GM04503 (cell line): ENCODE measurements around the gene FAT4.

Source experiments
- DNase-seq: peaks from one replicate; pipeline ENCODE4 v3.0.0-alpha.2; 2012; ENCODE audit warnings: low read depth

Gene FAT4

GRCh38 chr4:125314676-125315575 is at the start of gene FAT4:
Gene FAT4, plus strand, starts transcription at chr4:125314955. Its CDS starts 1,457 bp downstream, at chr4:125316412.
- peak; percentile 93 for DNase-seq

DNA sequence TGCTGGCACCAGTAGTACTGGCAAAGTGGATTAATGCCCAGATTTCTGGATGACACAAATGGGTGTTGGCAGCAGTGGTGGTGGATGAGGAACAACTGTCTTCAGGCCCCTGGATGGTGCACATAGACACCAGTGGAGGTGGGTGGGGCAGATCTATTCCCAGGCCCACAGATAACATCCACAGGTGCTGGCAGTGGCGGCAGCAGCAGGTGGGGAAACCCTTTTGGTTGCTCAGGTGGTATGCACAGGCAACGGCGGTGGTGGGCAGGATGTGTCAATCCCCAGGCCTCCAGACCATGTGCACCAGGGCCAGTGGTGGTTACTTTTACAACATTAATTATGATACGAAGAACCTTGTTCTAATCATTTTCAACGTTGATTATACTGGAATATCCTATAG is 48.9 kb upstream of the FAT4 start:
- no peak for DNase-seq

DNA sequence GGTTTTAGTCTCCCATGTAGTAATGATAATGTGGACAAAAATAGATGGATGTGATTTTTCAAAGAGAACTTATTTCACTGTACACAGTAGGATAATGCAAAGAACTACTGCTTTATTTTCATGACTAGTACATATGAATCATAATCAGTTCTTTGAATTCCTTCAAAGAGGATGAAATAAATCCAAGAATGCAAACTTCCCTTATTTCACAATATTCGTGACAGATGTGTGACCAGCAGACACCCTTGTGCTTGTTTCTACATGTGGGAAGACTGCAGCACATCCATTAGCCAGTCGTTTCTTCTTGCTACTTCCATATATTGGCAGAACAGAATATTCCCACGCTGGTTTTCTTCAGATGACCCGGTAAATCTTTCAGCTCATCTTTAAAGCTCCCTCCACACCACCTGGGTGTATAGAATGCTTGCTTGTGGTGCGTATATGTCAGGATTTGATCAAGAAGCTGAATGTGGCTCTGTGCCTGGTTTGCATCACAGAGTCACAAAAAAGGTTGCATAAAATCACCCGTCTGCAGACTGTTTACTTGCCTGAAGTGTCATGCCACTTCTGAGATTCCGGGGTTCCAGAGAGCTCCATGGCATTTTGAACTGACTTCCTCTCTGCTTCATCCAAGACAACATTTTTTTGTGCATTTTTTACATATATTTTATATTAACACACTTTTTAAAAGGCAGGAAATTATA is 47.7 kb upstream of the FAT4 start:
- DNase-seq, result peak; percentile 58

- no peak for DNase-seq
These were observed 47.1 kb upstream of the FAT4 start for GRCh38 chr4:125267630-125268029.

DNA sequence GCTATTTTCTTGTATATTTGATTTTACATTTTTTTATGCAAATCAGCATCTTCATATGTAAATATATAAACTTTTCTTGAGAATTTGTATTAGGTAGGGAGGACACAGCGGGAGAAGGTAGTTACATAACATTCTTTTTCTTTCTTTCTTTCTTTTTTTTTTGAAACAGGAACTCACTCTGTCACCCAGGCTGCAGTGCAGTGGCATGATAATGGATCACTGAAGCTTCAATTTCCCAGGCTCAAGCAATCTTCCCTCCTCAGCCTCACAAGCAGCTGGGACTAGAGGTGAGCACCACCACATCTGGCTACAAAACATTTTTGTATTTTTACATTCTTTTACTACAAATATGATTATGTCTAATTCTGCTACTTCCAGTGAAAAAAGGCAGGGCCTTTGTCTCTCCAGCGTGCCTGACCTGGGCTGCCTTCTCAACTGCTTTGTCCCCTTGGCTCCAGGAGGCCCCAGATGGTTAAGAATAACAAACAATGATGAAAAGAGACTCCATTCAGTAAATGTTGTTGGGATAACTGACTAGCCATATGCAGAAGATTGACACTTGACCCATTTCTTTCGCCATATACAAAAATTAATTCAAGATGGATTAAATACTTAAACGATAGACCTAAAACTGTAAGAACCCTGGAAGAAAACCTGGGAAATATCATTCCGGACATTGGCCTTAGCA is 46.5 kb upstream of the FAT4 start:
- DNase-seq, result no peak

DNA sequence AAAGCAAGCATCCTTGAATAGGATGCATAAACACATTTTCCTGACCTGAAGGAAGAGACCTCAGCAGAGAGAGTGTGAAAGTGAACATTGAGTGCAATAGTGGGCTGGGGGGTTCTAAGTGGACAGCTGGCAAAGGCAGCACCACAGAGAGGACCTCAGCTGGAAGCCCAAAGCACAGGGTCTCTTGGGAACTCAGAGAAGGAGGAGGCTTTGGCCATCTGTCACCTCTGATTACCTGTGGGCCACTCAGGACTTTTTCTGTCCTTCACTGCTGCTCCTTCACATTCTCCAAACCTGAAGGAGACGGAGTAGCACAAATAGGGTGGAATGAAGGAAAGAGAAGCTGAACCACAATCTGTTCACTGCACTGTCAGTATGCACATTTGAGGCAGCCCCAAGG is 37.9 kb upstream of the FAT4 start:
- no peak for DNase-seq

- no peak for DNase-seq
These were observed 37.0 kb upstream of the FAT4 start for GRCh38 chr4:125277790-125278189.

GRCh38 chr4:125280892-125281403 is 33.8 kb upstream of the FAT4 start:
- DNase-seq, result no peak

DNA sequence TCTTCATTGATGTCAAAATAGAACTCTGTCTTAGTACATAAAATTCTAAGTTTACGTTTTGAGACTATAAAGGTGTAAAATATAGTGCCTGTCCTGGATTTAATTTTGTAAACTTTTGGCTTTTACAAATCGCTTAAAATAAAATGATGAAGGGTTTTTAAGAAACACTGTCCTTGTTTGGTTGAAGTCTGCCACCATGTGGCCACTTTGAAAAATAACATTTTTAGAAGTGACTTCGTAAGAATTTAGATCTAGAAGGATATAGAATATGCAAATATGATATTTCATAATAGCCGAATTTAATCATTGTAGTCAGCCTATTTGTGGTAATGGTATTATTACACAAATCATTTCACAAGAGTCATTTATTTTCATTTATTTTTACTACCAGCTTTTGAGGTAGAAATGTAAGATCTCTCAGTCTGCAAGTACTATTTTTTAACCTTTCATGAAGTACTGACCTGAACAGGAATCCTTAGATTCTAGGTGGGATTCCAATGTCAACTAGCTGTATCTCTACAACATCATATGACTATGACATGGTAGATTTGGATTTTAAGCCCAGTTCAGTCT is 31.0 kb upstream of the FAT4 start:
- DNase-seq, result no peak

DNA sequence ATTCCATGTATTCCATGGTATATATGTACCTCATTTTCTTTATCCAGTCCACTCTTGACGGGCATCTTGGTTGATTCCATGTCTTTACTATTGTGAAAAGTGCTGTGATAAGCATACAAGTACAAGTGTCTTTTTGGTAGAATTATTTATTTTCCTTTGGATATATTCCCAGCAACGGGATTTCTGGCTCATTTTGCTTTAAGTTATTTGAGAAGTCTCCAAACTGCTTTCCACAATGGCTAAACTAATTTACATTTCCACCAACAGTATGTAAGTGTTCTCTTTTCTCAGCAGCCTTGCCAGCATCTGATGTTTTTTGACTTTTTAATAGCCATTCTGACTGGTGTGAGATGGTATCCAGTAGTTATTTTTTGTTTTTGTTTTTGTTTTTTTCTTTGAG is 17.6 kb upstream of the FAT4 start:
- DNase-seq, result no peak

GRCh38 chr4:125303058-125303457 is 11.7 kb upstream of the FAT4 start:
- DNase-seq, result no peak

- no peak for DNase-seq
These were observed 10.9 kb upstream of the FAT4 start for GRCh38 chr4:125303821-125304220.

DNA sequence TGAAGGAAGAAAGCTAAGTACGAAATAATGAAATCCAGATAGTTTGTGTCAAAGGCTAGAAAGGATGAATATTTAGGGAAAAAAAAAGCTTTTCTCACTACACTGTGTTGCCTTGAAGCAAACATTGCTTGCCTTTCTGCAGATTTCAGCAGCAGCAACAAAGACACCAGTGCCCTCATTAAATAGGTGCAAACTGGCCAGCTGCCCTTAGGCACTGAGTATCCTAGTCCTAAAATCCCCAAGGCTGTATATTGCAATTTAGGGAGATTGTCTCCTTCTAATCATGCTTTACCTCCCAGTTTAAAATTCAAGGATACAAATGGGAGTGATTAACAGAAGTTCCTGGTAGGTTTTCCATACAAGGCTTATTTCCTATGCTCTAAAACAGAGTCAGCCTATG is 8.6 kb upstream of the FAT4 start:
- no peak for DNase-seq

DNA sequence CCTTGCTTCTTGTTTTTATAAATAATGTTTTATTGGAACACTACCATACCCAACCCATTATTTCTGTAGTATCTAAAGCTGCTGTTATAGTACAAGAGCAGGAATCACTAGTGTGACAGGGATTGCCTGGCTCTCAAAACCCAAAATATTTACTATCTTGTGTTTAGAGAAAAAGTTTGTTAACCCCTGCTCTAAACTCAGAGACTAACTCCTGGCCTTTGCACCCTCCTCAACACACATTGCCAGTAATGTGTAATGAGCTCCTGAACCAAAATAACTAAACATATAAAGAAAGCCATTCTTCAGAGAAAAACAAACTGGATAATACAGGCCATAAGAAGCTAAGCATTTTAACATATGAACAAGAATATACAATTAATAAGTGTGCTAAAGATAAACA is 8.2 kb upstream of the FAT4 start:
- DNase-seq, result no peak

- no peak for DNase-seq
These were observed 3.3 kb upstream of the FAT4 start for GRCh38 chr4:125311503-125311902.

DNA sequence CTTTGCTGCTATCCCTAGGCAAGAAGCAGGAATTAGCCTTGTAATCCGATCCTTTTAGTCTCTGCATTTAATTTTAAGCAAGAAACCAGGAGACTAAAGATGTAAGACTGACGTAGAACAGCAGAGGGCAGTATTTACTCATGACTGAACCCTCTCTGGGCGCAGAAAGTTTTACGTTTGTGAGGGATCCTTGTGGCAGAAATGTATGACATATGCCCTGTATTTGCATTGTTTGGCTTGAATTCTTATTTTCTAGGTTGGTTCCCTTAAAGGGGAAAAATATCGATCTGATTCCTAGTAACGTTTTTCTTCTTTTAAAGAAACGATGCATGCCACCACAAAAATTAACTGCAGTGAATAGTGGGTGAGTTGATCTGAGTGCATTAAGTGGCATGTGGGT is 1.3 kb upstream of the FAT4 start:
- DNase-seq, result peak; percentile 61

DNA sequence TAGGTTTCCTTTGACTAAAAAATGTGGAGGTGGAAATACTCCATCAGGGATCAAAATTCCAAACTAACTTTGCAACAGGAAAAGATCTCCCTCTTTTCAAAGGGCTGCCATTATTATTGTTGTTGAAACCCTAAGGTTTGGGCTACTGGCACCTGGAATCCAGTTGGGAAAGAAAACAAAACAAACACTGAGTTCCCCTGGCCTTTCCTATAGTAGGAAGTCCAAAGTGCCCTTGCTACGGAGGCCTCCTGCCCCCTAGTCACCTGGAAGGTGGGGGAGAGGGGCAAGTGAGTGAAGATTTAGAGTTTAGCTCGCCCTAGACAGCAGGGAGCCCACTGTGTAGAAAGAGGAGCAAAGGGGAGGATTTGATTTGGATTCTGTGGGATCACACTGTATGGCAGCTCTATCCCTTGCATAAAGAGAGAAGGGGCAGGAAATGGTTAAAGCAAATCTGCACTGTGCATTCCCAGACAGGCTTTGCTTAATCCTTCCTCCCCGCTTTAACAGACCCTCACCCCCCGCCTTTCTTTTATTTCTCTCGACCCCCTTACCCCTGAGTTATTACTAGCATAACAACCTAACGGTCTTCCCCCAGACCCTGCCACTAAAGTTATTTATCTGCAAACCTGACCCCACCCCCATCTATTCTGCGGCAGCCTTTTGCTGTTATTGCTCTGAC is 627 bp upstream of the FAT4 start:
- no peak for DNase-seq

DNA sequence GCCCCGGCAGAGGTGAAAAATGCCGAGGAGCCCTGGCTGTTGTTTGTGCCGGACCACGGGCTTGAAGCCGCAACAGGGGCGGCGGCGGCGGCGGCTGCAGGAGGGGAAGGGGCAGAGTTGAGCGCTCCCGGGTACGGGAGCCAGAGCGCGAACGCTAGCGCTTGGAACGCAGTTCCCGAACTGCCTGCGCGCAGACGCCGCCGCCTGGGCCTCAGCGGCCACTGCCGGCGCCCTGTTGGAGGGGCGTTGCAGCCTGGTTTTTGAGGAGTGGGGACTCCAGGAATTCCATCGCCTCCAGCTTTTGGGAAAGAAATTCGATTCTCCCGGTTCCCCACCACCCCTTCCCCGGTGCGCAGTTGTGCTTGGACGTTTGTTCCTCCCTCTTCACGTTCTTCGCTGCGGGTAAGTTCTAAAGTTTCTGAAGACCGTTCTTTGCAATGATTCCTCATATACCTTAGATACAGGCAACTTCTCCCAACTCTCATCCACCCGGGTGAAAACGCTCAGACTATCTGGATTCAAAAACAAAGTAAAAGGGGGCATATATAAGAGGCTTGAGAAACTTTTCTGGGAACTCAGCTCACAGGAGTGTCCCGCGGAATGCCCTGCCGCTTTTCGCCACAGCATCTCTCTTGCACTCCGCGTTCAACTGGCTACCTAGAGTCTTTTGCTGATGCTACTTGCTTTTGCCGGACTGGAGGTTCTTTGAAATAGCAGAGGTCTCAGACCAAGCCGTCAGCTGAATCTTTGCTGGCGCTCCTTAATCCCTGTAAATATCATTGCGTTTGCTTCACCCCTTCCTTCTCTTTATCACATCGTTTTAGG is 1.0 kb downstream of the FAT4 start:
- DNase-seq, result no peak

GRCh38 chr4:125316401-125316790 is 1.6 kb downstream of the FAT4 start:
- no peak for DNase-seq

DNA sequence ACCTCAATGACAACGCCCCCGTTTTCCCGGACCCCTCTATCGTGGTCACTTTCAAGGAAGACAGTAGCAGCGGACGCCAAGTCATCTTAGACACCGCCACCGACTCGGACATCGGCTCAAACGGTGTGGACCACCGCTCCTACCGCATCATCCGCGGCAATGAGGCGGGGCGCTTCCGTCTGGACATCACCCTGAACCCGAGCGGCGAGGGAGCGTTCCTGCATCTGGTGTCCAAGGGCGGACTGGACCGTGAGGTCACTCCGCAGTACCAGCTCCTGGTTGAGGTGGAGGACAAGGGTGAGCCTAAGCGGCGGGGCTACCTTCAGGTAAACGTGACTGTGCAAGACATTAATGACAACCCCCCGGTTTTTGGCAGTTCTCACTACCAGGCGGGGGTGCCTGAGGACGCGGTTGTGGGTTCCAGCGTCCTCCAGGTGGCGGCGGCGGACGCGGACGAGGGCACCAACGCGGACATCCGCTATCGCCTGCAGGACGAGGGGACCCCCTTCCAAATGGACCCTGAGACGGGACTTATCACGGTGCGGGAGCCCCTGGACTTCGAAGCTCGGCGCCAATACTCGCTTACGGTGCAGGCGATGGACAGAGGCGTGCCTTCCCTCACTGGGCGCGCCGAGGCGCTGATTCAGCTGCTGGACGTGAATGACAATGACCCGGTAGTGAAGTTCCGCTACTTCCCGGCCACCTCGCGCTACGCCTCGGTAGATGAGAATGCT is 2.2 kb downstream of the FAT4 start:
- DNase-seq, result no peak
